Measurements from ENCODE around the gene GALNS. TPM values are rescaled to one million over a fixed set of nuclear protein-coding genes. Genes with fewer than 3 reads are reported as not detected.

Gene GALNS
- total and polyA plus RNA-seq, 7 donors = 4.8 to 15.4 (median 10.4) TPM

DNA sequence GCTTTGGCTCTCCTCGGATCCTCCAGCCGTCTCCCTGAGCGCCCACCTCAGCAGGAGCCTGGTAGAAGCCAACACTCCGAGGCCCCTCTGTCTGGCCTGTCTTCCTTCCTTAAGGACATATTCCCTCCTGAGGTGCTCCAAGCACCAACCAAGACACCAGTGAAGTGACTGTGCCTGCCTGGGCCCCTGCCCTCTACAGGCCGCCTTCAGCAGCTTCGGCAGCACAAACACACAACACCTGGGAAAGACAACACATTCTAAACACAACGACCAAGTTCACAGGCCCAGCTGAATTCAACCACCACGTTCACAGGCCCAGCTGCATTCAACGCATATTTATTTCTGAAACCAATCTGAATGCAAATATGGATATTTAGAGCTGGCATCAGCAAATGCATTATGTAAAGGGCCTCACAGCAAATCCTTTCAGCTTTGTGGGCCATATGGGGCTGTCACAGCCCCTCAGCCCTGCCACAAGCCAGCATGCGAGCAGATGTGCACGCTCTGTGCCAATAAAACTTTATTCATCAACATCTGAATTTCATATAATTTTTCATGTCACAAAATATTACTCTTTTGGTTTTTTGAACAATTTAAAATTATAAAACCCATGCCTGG, 12.2 kb downstream of the GALNS start:
- Histone ChIP-seq H3K27ac (no peak overlapping the region), H3K4me3 (no peak overlapping the region), H3K4me1 (no peaks in the 10 kb centered on the region), H3K9me3 (no peaks in the 10 kb centered on the region), H3K36me3 (ENCODE audit: insufficient read depth in 1 of 2, low read depth in 1 of 2) (peaks cover 0 to 17% of the 10 kb centered on the region in 2 donors), H3K27me3 (ENCODE audit: insufficient read depth in 3 of 3, low read length in 2 of 3) (no peaks in the 10 kb centered on the region)
- WGBS, 3 donors = 76 to 79% (median 79%) methylated on average over 11 of the region's 11 CpGs
- TF ChIP-seq, protein P1, sequence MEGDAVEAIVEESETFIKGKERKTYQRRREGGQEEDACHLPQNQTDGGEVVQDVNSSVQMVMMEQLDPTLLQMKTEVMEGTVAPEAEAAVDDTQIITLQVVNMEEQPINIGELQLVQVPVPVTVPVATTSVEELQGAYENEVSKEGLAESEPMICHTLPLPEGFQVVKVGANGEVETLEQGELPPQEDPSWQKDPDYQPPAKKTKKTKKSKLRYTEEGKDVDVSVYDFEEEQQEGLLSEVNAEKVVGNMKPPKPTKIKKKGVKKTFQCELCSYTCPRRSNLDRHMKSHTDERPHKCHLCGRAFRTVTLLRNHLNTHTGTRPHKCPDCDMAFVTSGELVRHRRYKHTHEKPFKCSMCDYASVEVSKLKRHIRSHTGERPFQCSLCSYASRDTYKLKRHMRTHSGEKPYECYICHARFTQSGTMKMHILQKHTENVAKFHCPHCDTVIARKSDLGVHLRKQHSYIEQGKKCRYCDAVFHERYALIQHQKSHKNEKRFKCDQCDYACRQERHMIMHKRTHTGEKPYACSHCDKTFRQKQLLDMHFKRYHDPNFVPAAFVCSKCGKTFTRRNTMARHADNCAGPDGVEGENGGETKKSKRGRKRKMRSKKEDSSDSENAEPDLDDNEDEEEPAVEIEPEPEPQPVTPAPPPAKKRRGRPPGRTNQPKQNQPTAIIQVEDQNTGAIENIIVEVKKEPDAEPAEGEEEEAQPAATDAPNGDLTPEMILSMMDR (IDR thresholded peaks at IDR 0.05) = no peak
- no peak for ATAC-seq
- intact Hi-C loops (cut with DNase I) = no loop called here
- no peak for DNase-seq

DNA sequence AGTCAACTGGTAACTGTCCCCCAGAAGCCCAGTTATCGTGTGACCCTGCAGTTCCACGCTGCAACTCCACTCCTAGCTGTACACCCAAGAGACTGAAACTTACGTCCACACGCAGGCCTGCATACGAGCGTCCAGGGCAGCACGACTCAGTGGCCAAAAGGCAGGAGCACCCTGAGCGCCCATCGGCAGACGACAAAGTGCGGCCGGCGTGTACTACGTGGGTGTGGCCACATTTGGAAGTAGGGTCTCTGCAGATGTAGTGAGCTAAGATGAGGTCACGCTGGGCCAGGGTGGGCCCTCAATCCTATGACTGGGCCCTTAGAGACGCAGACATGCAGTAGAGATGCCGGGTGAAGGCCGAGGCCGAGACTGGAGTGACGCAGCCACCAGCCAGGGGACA, 13.5 kb downstream of the GALNS start:
- DNase-seq (no peak), ATAC-seq (no peak)
- H3K27ac ChIP-seq = no peak overlapping the region
- WGBS, 3 donors = 92 to 96% (median 95%) methylated on average over 20 of the region's 20 CpGs
- no peaks in the 10 kb centered on the region for H3K9me3 ChIP-seq
- H3K36me3 ChIP-seq (ENCODE audit: insufficient read depth in 1 of 2, low read depth in 1 of 2) = peaks cover 0 to 19% of the 10 kb centered on the region in 2 donors
- no peaks in the 10 kb centered on the region for H3K4me1 ChIP-seq
- TF ChIP-seq, protein P1 (IDR thresholded peaks at IDR 0.05) = no peak
- H3K4me3 ChIP-seq = no peak overlapping the region
- no peaks in the 10 kb centered on the region for H3K27me3 ChIP-seq (ENCODE audit: insufficient read depth in 3 of 3, low read length in 2 of 3)
- intact Hi-C loops (cut with DNase I) = no loop called here

DNA sequence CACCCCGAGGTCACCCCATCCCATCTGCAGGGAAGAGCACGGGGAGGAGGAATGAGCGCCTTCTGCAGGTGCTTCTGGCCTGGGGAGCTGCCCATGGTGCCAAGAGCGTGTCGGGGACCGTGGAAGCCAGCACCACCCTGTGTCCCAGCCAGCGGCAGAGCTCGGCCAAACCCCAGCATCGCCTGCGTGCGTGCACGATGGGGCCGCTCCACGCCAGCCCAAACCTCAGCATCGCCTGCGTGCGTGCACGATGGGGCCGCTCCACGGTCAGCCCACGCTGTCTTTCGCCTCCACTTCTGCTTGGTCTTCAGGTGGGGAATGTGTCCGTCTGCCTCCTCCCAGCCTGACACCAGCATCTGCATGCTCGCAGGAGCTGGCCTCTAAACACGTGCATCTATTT, 13.9 kb downstream of the GALNS start:
- intact Hi-C loops (cut with DNase I) = no loop called here
- no peak overlapping the region for H3K4me3 ChIP-seq
- peaks cover 0 to 19% of the 10 kb centered on the region in 2 donors for H3K36me3 ChIP-seq (ENCODE audit: insufficient read depth in 1 of 2, low read depth in 1 of 2)
- DNase-seq (no peak), ATAC-seq (no peak)
- H3K27me3 ChIP-seq (ENCODE audit: insufficient read depth in 3 of 3, low read length in 2 of 3) = no peaks in the 10 kb centered on the region
- no peaks in the 10 kb centered on the region for H3K4me1 ChIP-seq
- 92 to 96% (median 92%) methylated on average over 24 to 25 of the region's 25 CpGs for WGBS, 3 donors
- no peaks in the 10 kb centered on the region for H3K9me3 ChIP-seq
- TF ChIP-seq, protein P1 (IDR thresholded peaks at IDR 0.05) = no peak
- no peak overlapping the region for H3K27ac ChIP-seq

DNA sequence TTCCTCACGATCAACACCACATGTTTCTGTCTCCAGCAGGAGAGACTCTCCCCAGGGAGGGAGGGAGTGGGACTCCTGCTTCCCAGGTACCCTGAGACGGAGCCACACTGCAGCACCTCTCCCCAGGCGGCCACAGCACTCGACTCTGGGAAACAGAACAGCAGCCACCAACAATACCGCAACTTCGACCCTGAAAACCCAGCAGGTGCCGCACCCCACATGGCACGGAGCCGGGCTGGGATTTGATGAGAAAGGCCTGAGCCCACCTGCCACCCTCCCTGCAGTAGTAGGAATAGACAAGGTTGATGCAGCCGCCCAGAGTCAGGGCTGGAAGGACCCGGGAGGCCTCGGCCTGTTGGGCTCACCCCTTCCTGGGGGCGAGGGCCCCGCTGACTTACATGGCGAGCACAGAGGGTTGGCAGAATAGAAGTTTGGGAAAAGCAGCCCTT, 14.4 kb downstream of the GALNS start:
- Histone ChIP-seq H3K27ac (no peak overlapping the region), H3K4me1 (no peaks in the 10 kb centered on the region), H3K36me3 (ENCODE audit: insufficient read depth in 1 of 2, low read depth in 1 of 2) (peaks cover 0 to 19% of the 10 kb centered on the region in 2 donors), H3K9me3 (no peaks in the 10 kb centered on the region), H3K4me3 (no peak overlapping the region), H3K27me3 (ENCODE audit: insufficient read depth in 3 of 3, low read length in 2 of 3) (no peaks in the 10 kb centered on the region)
- TF ChIP-seq, protein P1 (IDR thresholded peaks at IDR 0.05) = no peak
- no peak for DNase-seq
- WGBS, 3 donors = 78 to 95% (median 91%) methylated on average over 13 to 15 of the region's 15 CpGs
- intact Hi-C loops (cut with DNase I) = no loop called here
- ATAC-seq = no peak
